Melanocyte of skin (primary cell): ENCODE data around the gene SLC26A9. TPM values are rescaled to one million over a fixed set of nuclear protein-coding genes. Genes with fewer than 3 reads are reported as not detected.

ENCODE experiments used
- total RNA-seq, 2 donors: library from RNA; depleted of rRNA; stranded (reverse); fragments of >200 nt; gene quantifications; 2 replicates each; pipeline ENCODE4 v1.2.3, GENCODE V29; 2012

Gene SLC26A9, protein sequence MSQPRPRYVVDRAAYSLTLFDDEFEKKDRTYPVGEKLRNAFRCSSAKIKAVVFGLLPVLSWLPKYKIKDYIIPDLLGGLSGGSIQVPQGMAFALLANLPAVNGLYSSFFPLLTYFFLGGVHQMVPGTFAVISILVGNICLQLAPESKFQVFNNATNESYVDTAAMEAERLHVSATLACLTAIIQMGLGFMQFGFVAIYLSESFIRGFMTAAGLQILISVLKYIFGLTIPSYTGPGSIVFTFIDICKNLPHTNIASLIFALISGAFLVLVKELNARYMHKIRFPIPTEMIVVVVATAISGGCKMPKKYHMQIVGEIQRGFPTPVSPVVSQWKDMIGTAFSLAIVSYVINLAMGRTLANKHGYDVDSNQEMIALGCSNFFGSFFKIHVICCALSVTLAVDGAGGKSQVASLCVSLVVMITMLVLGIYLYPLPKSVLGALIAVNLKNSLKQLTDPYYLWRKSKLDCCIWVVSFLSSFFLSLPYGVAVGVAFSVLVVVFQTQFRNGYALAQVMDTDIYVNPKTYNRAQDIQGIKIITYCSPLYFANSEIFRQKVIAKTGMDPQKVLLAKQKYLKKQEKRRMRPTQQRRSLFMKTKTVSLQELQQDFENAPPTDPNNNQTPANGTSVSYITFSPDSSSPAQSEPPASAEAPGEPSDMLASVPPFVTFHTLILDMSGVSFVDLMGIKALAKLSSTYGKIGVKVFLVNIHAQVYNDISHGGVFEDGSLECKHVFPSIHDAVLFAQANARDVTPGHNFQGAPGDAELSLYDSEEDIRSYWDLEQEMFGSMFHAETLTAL
- total RNA-seq: not detected

DNA sequence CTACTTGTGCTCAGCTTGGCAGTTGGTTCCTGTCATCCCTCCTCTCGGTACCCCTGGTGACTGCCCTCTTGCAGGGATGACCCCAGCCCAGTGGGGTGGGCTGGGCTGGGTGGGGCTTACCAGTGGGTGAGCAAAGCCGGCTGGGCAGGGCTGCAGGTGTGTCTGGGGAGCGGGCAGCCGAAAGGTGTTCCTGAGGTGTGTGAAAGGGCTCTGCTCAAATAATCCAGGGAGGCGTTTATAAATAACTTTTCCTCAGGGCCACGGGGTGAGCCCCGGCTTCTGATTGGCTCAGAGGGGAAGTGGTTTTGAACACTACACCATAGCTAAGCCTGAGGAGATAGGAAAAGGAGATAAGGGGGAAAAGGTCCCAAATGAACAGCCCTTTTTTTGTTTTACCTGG lies at the start of gene SLC26A9:
TSS of gene SLC26A9 (minus strand) at position 212 of the 400 bp plus-strand sequence. CDS start 7,636 bp downstream, outside the sequence.

Other genes starting within 250 kb of the SLC26A9 start
- gene NUCKS1, start 193.3 kb downstream of the SLC26A9 start, total RNA-seq: 100 to 1,000 TPM in 1 of 2 donors, 10 to 100 TPM in 1; 54.7 to 119 TPM
- 10 to 100 TPM; 35.1 to 44.3 TPM for gene RAB29, start 168.0 kb downstream of the SLC26A9 start, total RNA-seq
- gene SLC41A1, start 130.3 kb downstream of the SLC26A9 start, total RNA-seq: 10 to 100 TPM; 17.0 to 17.2 TPM
- gene PM20D1, start 93.3 kb downstream of the SLC26A9 start, total RNA-seq: not detected
- 10 to 100 TPM in 1 of 2 donors, 1 to 10 TPM in 1; 3.0 to 11.0 TPM for gene RAB7B, start 59.9 kb upstream of the SLC26A9 start, total RNA-seq
- under 1 TPM; 0.33 to 0.34 TPM for gene CTSE, start 80.4 kb upstream of the SLC26A9 start, total RNA-seq
- gene RHEX, start 109.7 kb upstream of the SLC26A9 start, total RNA-seq: not detected
- not detected for gene AVPR1B, start 173.9 kb upstream of the SLC26A9 start, total RNA-seq